Activated naive CD4-positive, alpha-beta T cell treated with anti-CD3 and anti-CD28 coated beads for 36 hours (primary cell): ENCODE data around the gene NDEL1. TPM values are rescaled to one million over a fixed set of nuclear protein-coding genes. Genes with fewer than 3 reads are reported as not detected.

ENCODE experiments used
- CTCF ChIA-PET: fragments of 350-600 bp; sonication (Branson Sonifier 250); formaldehyde crosslinking; loops from one replicate; lab custom pipeline; 2021; ENCODE audit warnings: antibody characterized with exemption; lab: Charles Lee
- DNase-seq: peaks from one replicate; pipeline ENCODE4 v3.0.0-alpha.2; 2020
- H3K27ac Mint-ChIP-seq: one replicate; pipeline ENCODE4 v1.8.0; 2021; ENCODE audit warnings: mild to moderate bottlenecking, mixed read lengths
- H3K27me3 Mint-ChIP-seq: one replicate; pipeline ENCODE4 v1.8.0; 2021; ENCODE audit warnings: low read depth, mixed read lengths
- H3K36me3 Mint-ChIP-seq: one replicate; pipeline ENCODE4 v1.8.0; 2021; ENCODE audit warnings: low read depth, mixed read lengths
- H3K4me1 Mint-ChIP-seq: one replicate; pipeline ENCODE4 v1.8.0; 2021; ENCODE audit warnings: low read depth, mixed read lengths
- H3K4me3 Mint-ChIP-seq: one replicate; pipeline ENCODE4 v1.8.0; 2021; ENCODE audit warnings: mild to moderate bottlenecking, moderate library complexity, mixed read lengths
- H3K9me3 Mint-ChIP-seq: one replicate; pipeline ENCODE4 v1.8.0; 2021; ENCODE audit warnings: mixed read lengths
- intact Hi-C: fragments of 100-400 bp; cut with micrococcal nuclease; formaldehyde crosslinking; loops from one replicate; pipeline ENCODE4 v1.15.1; 2023
- total RNA-seq, 2 experiments: library from RNA; stranded (reverse); gene quantifications; one replicate each; pipeline ENCODE4 v1.2.3, GENCODE V29; 2021

The NDEL1 gene
- total RNA-seq, 2 experiments from 2014 or later, result 43.1 to 47.1 TPM

DNA sequence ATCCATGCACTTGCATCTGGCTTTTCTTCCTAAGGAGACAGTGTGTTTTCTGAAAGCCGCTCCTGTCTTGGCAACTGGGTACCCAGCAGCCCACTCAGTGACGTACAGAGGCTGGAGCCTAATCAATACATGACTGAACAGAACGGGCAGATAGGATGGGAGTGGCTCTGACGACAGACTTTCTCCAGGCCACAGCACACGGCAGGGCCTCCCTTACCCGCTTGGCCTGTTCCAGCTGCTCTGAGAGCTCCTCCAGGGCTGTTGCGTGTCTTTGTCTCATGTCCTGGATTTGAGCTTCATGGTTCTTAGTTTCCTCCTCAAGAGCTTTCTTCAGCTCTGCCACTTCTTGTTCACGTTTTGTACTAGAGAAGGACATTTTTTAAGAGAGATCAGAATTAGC lies 64.9 kb downstream of the NDEL1 start:
- CTCF ChIA-PET, result interaction anchor here (1.2 kb wide), 1 partner anchor 285 kb away, joined by 3 read pairs; no protein-coding TSS in a partner anchor

DNA sequence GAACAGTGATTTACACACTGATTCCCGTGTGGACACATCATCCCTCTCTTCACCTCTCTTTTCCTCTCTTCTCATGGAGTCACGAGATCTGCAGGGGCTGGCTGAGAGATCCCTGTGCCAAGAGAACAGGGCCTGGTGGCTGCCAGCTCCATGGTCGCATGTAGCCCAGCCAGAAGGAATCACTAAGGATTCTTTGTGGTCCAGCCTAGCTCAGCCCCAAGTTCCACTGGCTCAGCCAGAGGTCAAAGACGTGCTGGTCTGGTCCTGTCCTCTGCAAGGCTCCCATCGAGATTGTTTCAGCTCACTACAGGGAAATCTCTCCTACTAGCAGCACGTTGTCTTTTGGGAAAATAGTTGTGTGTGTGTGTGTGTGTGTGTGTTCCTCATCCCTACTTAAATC lies 66.4 kb downstream of the NDEL1 start:
- Mint-ChIP-seq H3K9me3 (no peaks in the 10 kb centered on the region), H3K27ac (no peak overlapping the region), H3K27me3 (no peaks in the 10 kb centered on the region), H3K4me3 (no peak overlapping the region), H3K36me3 (no peaks in the 10 kb centered on the region), H3K4me1 (no peaks in the 10 kb centered on the region)
- intact Hi-C loops, result no loop called here
- CTCF ChIA-PET, result interaction anchor here (0.6 kb wide), 1 partner anchor 284 kb away, joined by 3 read pairs; no protein-coding TSS in a partner anchor
- DNase-seq, result no peak

More for the DNA sequence above, 64.9 kb downstream of the NDEL1 start:
- no peaks in the 10 kb centered on the region for H3K4me1 Mint-ChIP-seq
- no peak for DNase-seq
- no peaks in the 10 kb centered on the region for H3K9me3 Mint-ChIP-seq
- no peaks in the 10 kb centered on the region for H3K27me3 Mint-ChIP-seq
- no peak overlapping the region for H3K4me3 Mint-ChIP-seq
- no peaks in the 10 kb centered on the region for H3K36me3 Mint-ChIP-seq
- intact Hi-C loops, result no loop called here
- no peak overlapping the region for H3K27ac Mint-ChIP-seq

DNA sequence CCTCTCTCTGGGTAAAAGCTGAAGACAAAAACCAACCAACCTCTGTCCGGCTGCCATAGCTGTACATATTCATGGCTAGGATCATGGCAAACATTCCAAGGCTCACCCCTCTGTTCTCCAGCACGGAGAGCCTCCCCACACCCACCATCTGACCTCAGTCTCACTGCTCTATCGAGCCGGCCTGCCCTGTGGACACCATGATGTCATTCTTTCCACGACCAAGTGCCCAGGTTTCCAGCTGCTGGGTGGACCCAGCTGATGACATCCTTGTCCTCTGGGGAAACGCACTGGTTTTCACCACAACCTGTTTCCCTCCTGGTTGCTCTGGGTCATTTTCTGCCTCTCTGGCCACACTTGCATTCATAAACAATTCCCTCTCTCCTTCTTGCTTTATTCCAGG lies 67.7 kb downstream of the NDEL1 start:
- H3K9me3 Mint-ChIP-seq, result no peaks in the 10 kb centered on the region
- no peaks in the 10 kb centered on the region for H3K4me1 Mint-ChIP-seq
- no peaks in the 10 kb centered on the region for H3K27me3 Mint-ChIP-seq
- intact Hi-C loops, result no loop called here
- no peak overlapping the region for H3K4me3 Mint-ChIP-seq
- no peak overlapping the region for H3K27ac Mint-ChIP-seq
- no peak for DNase-seq
- CTCF ChIA-PET, result no interaction called here
- H3K36me3 Mint-ChIP-seq, result peaks cover 2% of the 10 kb centered on the region

DNA sequence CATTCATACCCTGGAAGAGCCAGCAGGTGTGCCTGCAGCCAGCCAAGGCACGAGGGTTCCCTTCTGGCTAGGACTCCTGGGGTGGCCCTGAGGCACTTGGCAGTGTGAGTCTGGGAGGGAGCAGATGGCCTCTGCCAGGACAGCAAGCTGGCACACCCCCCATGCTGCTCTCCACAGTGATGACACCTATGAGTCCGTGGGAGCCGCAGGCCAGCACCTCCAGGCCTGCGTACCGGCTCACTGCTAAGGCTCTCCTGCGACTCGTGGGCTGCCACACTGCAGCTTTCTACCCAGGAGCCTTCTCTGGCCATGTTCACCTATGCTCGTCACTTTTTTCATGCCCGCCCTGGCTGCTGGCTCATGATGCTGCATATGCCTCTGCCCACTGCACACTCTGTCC lies 68.1 kb downstream of the NDEL1 start:
- peaks cover 2% of the 10 kb centered on the region for H3K36me3 Mint-ChIP-seq
- no peak overlapping the region for H3K27ac Mint-ChIP-seq
- CTCF ChIA-PET, result no interaction called here
- no peaks in the 10 kb centered on the region for H3K9me3 Mint-ChIP-seq
- no peaks in the 10 kb centered on the region for H3K27me3 Mint-ChIP-seq
- intact Hi-C loops, result no loop called here
- H3K4me3 Mint-ChIP-seq, result no peak overlapping the region
- DNase-seq, result no peak
- no peaks in the 10 kb centered on the region for H3K4me1 Mint-ChIP-seq

DNA sequence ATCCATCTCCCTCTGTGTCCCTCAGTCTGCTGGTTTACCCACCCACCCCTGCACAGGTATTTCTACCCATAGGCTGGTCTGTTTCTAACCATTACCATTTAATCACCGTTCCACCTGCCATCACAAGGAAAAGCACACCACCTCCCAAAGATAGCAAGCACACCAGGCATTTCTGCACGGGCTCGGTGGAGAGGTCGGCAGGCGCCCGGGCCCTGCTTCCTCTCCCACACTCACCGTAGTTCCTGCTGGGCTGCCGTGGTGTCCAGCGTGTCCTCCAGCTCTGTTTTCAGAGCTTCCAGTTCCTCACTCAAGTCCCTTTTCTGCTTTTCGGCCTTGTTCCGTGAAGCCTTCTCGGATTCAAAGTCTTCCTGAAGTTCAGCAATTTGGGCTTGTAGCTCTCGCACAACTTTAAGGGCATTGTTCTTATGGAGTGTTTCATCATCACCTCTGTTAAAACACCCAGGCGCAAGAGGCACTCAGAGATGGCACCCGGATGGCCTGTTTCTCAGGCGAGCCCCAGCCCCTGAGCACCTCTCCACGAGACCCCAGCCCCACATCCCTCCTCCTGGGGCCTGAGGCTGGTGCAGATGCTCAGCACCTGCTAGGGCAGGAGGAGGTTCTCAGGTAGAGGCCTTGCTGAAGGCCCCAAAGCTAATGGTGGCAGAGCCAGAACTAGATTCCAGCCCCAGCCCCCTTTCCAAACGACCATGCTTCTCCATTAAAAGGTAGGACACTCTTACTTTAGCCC lies 69.0 kb downstream of the NDEL1 start:
- Mint-ChIP-seq H3K27ac (no peak overlapping the region), H3K4me3 (no peak overlapping the region), H3K27me3 (no peaks in the 10 kb centered on the region), H3K36me3 (peaks cover 2% of the 10 kb centered on the region), H3K9me3 (no peaks in the 10 kb centered on the region), H3K4me1 (no peaks in the 10 kb centered on the region)
- CTCF ChIA-PET, result no interaction called here
- intact Hi-C loops, result no loop called here
- DNase-seq, result no peak

DNA sequence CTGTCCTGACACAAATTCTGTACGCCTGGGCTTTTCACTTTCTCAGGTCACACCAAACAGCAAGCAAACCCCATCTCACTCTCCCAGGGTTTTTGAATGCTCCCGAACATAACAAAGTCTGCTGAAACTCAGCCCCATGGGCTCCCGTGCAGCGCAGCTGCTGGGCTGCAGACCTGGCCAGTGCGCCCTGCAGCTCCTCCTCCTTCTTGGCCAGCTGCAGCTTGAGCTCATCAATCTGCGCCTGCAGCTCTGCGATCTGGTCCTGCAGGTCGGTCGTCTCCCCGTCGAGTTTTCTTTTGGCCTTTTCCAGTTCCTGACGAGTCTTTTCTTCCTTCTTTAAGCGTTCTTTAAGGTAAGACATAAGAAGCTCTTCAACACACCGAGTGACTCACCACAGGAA lies 70.5 kb downstream of the NDEL1 start:
- H3K4me3 Mint-ChIP-seq, result no peak overlapping the region
- no peaks in the 10 kb centered on the region for H3K4me1 Mint-ChIP-seq
- CTCF ChIA-PET, result no interaction called here
- H3K36me3 Mint-ChIP-seq, result peaks cover 2% of the 10 kb centered on the region
- H3K27ac Mint-ChIP-seq, result no peak overlapping the region
- intact Hi-C loops, result no loop called here
- no peaks in the 10 kb centered on the region for H3K27me3 Mint-ChIP-seq
- H3K9me3 Mint-ChIP-seq, result no peaks in the 10 kb centered on the region
- no peak for DNase-seq

- H3K27me3 Mint-ChIP-seq, result no peaks in the 10 kb centered on the region
- CTCF ChIA-PET, result interaction anchor here (0.7 kb wide), 1 partner anchor 131 kb away, joined by 3 read pairs; no protein-coding TSS in a partner anchor
- H3K27ac Mint-ChIP-seq, result no peak overlapping the region
- no peaks in the 10 kb centered on the region for H3K4me1 Mint-ChIP-seq
- DNase-seq, result no peak
- intact Hi-C loops, result no loop called here
- no peak overlapping the region for H3K4me3 Mint-ChIP-seq
- no peaks in the 10 kb centered on the region for H3K9me3 Mint-ChIP-seq
- no peaks in the 10 kb centered on the region for H3K36me3 Mint-ChIP-seq
Measured at GRCh38 chr17:8514801-8515200, 79.1 kb downstream of the NDEL1 start.

Other genes starting within 250 kb of the NDEL1 start
- 1 to 10 TPM; 4.0 to 4.3 TPM for gene BORCS6, start 245.7 kb upstream of the NDEL1 start, total RNA-seq
- 100 to 1,000 TPM; 243 TPM for gene AURKB, start 225.3 kb upstream of the NDEL1 start, total RNA-seq
- gene CTC1, start 187.8 kb upstream of the NDEL1 start, total RNA-seq, result 10 to 100 TPM; 67.0 to 74.7 TPM
- gene PFAS, start 186.6 kb upstream of the NDEL1 start, total RNA-seq, result 100 to 1,000 TPM; 106 to 110 TPM
- gene RANGRF, start 147.2 kb upstream of the NDEL1 start, total RNA-seq, result 10 to 100 TPM; 36.9 to 39.1 TPM
- gene SLC25A35, start 140.5 kb upstream of the NDEL1 start, total RNA-seq, result 1 to 10 TPM; 2.3 to 3.2 TPM
- not detected for gene ARHGEF15, start 125.6 kb upstream of the NDEL1 start, total RNA-seq
- gene ODF4, start 96.0 kb upstream of the NDEL1 start, total RNA-seq, result not detected
- 1,000 to 10,000 TPM; 3,652 to 3,827 TPM for gene RPL26, start 52.7 kb upstream of the NDEL1 start, total RNA-seq
- under 1 TPM; 0.07 to 0.10 TPM for gene RNF222, start 38.1 kb upstream of the NDEL1 start, total RNA-seq
- 10 to 100 TPM; 13.1 to 13.4 TPM for gene MYH10, start 194.8 kb downstream of the NDEL1 start, total RNA-seq